NCI-H2029 treated with DMSO at 0.1 percent for 48 hours (cell line): ENCODE data around the gene CAMTA1.
"Not testable (repeated sequence)": the region's sequence is repeated elsewhere in the genome, so short reads cannot be mapped to it uniquely, and the experiment has no call there.

Source experiments
- DNase-seq: peaks from one replicate; lab custom pipeline; 2025; lab: John Stamatoyannopoulos, UW

The CAMTA1 gene, protein sequence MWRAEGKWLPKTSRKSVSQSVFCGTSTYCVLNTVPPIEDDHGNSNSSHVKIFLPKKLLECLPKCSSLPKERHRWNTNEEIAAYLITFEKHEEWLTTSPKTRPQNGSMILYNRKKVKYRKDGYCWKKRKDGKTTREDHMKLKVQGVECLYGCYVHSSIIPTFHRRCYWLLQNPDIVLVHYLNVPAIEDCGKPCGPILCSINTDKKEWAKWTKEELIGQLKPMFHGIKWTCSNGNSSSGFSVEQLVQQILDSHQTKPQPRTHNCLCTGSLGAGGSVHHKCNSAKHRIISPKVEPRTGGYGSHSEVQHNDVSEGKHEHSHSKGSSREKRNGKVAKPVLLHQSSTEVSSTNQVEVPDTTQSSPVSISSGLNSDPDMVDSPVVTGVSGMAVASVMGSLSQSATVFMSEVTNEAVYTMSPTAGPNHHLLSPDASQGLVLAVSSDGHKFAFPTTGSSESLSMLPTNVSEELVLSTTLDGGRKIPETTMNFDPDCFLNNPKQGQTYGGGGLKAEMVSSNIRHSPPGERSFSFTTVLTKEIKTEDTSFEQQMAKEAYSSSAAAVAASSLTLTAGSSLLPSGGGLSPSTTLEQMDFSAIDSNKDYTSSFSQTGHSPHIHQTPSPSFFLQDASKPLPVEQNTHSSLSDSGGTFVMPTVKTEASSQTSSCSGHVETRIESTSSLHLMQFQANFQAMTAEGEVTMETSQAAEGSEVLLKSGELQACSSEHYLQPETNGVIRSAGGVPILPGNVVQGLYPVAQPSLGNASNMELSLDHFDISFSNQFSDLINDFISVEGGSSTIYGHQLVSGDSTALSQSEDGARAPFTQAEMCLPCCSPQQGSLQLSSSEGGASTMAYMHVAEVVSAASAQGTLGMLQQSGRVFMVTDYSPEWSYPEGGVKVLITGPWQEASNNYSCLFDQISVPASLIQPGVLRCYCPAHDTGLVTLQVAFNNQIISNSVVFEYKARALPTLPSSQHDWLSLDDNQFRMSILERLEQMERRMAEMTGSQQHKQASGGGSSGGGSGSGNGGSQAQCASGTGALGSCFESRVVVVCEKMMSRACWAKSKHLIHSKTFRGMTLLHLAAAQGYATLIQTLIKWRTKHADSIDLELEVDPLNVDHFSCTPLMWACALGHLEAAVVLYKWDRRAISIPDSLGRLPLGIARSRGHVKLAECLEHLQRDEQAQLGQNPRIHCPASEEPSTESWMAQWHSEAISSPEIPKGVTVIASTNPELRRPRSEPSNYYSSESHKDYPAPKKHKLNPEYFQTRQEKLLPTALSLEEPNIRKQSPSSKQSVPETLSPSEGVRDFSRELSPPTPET (N-terminal part only)

DNA sequence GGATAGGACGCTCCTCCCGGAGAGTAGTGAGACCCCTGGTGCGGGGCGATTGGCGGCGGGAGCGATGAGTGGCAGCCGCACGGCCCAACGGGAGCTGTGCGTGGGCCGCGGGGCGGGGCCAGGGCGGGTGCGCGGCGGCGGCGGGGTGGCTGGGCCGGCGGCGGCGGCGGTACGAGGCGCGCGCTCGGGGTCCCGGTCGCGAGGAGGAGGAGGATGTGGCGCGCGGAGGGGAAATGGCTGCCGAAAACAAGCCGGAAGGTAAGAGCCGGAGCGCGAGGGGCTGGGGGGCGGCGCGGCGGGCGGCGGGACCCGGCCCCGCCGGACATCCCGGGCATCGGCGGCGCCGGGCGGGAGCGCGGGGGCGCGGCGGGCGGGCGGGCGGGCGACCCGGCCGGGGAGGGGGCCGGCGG is at the start of gene CAMTA1:
CAMTA1 (plus strand) TSS at position 137 of the 410 bp plus-strand sequence; CDS start at position 214, 77 bp downstream.
- no peak for DNase-seq

DNA sequence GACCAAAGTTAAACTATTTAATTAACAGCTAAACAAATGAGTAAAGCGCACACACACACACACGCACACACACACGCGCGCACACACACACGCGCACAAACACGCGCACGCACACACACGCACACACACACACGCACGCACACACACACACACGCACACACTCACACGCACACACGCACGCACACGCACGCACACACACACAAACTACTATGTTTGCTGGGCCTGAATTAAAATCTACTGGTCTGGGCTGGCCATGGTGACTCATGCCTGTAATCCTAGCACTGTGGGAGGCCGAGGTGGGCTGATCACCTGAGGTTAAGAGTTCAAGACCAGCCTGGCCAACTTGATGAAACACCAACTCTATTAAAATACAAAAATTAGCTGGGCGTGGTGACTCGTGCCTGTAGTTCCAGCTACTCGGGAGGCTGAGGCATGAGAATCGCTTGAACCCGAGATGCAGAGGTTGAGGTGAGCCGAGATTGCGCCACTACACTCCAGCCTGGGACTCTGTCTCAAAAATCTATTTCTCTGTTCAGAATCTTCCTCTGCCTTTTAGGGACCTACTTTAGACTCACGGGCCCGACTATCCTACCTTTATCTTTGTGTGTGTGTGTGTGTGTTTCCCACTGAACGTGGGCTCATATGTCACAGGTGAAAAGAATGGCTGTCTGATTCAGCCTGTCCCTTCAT is 46.1 kb upstream of the CAMTA1 start:
- DNase-seq: no peak

DNA sequence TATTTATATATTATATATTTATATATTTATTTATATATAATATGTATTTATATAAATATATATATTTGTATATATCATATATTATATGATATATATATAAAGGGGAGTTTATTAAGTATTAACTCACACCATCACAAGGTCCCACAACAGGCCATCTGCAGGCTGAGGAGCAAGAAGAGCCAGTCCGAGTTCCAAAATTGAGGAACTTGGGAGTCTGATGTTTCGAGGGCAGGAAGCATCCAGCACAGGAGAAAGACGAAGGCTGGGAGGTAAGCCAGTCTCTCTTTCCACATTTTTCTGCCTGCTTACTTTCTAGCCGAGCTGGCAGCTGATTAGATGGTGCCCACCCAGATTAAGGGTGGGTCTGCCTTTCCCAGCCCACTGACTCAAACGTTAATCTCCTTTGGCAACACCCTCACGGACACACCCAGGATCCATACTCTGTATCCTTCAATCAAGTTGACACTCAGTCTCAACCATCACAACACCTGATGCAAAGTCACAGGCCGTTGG is 42.5 kb upstream of the CAMTA1 start:
- DNase-seq: not testable (repeated sequence)

DNA sequence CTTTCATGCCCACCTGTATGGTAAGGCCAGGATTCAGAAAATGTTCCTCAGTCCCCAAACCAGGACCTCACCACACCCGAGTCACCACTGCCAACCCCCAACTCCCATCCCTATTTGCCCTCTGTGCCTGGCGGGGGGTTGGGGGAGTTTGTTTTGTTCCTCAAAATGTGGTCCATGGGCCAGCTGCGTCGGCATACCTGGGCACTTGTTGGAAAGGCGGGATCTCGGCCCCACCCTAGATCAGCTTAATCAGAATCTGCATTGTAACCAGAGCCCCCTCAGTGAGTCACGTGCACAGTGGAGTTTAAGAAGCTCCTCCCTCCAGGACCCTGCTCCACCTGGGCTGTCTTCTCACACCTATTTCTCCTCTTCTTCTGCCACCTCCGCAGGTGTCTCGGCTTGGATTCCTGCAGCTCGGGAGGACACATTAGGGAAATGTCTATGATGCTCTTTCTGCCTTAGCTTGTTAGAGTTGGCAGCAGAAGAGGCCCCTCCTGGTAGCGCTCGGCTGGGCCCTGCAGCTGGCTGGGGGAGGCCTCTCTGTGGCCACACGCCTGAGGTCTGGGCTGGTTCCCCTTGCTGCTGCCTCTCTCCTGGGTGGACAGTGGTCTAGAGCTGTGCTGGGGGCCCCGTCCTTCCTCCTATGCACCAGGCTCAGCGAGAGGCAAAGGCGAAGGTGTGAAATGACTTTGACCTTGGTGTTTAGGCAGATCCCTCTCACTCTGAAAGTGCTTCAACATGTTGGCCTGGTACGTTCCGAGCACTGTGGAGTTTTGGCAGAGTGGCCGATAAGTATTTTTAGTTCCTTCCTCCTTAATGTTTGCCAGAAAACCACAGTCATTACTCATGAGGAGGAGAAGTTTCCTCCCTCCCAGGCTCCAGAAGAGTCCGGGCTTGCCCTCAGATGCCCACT is 41.8 kb upstream of the CAMTA1 start:
- DNase-seq: no peak

DNA sequence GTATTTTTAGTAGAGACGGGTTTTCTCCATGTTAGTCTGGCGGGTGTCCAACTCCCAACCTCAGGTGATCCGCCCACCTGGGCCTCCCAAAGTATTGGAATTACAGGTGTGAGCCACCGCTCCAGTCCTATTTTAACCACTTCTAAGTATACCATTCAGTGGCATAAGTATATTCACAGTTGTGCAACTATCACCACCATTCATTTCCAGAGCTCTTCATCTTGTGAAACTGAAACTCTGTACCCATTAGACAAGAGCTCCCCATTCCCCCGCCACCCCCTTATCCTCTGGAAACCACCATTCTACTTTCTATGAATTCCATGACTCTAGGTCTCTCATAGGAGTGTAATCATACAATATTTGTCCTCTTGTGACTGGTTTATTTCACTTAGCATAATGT is 40.2 kb upstream of the CAMTA1 start:
- DNase-seq: no peak

DNA sequence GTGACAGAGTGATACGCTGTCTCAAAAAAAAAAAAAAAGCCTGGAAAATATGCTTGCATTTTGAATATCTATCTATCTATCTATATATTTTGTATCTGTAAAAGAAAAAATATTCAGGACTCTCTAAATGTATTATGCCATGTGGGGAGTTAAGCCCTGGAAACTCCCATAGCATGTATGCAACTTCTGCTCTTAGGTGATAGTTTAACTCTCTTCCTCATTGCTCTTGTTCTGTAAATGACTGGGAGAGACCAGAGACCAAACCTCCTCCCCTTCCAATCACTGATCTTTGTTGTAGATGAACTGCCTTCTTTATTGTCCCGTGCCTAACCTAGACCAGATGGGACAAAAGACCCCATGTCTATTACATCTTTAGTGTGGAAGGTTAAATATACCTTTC is 37.6 kb upstream of the CAMTA1 start:
- no peak for DNase-seq

DNA sequence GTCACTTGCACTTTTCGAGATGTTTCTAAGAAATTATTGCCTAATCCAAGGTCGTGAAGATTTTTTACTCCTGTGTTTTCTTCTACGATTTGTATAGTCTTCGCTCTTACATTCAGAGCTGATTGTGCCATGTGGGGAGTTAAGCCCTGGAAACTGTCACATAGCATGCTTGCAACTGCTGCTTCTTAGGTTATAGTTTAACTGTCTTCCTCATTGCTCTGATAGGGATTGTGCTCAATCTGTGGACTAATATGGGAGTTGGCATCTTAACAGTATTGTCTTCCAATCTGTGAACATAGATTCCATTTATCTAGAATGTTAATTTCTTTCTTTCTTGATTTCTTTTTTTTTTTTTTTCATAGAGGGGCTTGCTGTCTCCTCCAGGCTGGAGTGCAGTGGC is 34.8 kb upstream of the CAMTA1 start:
- DNase-seq: no peak

DNA sequence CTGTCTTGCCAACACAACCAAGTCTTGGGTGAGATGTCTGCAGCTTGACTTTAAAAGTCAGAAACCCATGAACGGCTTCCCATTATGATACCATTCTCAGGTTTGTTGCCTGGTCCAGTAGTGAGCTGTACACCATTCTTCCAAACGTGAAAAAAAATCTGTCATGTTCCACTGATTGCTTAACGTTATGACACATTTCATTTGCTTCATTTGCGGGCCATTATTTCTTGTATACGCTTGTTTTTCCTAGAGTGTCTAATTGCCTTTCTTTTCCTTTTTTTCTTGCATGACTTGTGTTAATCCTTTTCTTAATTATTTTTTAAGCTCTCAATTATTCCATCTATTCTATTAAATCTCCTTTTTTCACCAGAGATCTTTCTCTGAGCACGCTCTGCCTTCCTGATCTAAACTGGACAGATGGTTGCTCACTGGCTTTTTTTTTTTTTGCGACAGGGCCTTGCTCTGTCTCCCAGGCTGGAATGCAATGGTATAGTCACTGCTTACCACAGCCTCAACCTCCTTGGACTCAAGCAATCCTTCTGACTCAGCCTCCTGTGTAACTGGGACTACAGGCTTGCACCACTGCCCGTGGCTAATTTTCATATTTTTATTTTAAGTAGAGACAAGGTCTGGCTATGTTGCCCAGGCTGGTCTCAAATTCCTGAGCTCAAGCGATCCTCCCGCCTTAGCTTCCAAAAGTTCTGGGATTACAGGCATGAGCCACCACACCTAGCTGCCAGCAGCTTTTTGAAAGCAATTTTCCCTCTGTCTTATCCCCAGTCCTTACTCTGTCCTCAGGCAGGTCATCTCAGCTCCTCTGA is 31.7 kb upstream of the CAMTA1 start:
- DNase-seq: no peak

DNA sequence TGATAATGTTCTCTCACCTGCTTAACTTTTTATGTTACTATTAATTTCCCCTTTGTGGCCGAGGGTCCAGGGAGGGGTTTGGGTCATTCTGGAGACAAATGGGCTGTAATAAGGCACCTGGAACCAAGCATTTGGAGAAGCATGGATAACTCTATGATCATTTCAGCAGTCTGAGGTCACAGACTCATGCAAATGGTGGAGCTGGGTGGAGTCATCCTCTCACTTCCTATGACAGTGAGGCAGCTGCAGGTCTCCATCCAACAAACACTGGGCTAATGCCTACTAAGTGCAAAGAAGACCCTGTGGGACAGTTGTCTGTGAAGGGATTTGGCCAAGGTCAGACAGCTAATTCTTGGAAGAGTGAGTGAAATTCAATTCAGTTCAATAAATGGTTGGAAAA is 28.8 kb upstream of the CAMTA1 start:
- DNase-seq: no peak

DNA sequence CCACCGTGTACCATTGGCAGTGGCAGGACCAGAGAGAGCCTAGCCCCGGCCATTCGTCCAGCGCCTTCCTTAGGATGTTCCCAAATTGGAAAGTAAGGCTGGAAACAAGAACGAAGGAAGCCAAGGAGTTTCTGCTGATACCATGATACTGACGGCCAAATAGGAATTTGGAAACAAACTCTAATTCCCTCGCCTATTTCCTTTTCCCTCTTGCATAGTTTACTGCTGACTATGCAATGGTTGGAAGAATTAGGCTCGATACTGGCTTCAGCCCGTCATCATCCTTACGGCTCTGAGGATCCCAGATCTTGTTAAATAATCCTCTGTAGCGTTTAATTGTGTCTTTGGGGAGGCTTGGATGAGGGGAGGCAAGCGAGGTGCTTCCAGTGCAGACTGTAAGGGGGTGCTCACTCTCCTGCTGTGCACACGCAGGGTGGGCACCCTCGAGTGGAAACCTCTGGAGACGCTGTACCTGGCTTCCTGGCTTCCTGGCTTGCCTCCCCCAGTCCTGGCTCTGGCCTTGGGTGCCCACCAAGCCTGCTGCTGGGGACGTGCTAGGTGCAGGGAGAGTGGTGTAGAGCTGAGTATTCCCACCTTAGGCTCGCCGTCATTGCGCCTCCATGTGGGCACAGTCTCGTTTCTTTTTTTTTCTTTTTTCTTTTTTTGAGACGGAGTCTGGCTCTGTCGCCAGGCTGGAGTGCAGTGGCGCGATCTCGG is 27.4 kb upstream of the CAMTA1 start:
- DNase-seq: no peak

DNA sequence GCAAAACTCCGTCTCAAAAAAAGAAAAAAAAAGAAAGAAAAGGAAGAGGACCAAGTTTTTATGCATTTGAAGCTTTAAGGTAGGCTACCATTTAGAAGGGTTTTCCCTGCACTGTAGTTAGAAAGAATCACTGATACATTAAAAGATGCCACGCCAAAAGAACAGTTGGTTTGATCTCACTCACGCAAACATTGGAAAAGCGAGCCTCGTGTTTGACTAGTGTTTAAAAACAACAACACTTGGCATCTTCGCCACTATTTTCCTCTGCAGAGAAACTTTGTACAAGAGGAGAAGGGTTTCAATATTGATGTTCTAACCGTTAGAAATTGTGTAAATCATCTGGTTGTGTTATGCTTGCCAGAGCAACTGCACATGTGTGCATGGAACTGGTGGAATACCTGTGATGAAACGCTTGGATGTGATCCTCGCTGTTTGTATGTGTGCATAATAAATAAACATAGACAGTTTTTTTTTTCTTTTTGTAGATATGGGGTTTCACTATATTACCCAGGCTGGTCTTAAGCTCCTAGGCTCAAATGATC is 24.0 kb upstream of the CAMTA1 start:
- DNase-seq: no peak

DNA sequence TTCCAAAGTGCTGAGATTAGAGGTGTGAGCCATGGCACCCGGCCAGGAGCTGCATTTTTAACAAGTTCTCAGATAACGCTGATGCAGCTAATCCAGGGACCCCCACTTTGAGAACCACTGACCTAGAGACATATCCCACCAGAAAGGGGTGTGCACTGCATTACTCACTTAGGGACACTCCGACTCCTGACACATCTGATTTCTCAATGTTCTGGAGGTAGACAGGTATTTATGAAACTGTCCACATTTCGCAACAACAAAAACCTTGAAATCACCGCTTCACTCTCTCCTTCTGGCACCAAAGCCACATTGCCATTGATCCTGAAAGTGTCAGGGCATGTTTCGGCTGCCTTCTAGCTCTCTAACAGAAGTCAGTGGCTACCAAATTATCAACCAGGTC is 23.2 kb upstream of the CAMTA1 start:
- no peak for DNase-seq

DNA sequence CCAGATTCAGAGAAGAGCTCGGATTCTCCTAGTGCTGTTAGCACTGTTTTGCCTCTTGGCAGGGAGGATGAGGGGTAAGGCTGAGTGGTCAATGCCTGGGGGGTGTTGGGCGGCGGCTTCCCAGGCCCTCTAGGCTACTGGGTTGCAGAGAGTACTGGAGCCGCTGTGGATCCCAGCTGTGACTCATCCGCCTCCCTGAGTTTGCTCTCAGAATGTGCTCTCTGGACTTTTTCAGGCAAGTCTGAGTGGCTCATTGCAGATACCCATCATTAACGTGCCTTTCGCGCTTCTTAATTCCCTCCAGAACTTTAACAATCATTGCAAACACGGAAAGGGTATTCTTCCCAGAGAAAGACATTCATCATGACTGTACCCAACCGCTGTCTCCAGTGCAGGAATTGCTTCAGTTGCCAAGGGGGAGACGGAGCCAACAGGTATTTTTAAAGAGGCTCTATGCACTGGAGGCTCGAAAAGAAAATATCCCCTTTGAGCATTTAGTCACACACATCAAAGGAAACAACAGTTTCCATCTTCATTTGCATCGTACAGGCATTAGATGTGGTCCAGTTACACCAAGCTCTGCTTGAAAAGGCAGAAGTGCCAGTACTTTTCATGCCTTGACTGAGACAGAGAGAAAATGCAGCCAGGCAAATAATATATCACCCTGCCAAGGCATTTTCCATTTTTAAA is 14.4 kb upstream of the CAMTA1 start:
- DNase-seq: no peak

DNA sequence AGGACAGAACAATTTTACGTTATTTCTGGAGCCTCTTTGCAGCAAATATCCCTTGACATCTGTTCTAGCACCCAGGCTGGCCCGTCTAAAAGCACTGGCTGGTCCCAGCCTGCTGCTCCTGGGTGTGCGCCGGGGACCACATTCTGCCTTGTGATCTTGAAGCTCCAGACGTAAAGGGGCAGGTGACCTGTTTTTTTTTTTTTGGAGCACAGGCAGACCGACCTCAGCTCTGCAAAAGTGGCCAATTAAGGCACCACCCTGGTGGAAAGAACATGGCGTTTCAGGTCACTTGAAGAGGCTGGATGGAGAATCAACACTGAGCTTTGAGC is 13.8 kb upstream of the CAMTA1 start:
- no peak for DNase-seq

DNA sequence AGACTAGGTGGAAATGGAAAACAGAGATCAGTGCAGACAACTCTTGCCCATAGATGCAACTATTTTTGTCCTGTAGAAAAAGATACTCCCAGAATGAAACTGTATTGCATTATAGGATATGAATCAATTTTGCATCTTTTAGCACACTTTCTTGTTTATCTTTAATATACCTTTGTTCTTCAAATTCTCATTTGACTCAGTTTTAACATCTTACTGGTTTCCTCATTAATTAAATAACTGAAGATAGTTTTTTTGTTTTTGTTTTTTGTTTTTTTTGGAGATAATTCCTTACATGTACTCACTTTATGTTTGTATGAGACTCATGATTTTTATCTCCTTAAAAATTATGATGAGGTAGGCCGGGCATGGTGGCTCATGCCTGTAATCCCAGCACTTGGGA is 10.9 kb upstream of the CAMTA1 start:
- DNase-seq: no peak

DNA sequence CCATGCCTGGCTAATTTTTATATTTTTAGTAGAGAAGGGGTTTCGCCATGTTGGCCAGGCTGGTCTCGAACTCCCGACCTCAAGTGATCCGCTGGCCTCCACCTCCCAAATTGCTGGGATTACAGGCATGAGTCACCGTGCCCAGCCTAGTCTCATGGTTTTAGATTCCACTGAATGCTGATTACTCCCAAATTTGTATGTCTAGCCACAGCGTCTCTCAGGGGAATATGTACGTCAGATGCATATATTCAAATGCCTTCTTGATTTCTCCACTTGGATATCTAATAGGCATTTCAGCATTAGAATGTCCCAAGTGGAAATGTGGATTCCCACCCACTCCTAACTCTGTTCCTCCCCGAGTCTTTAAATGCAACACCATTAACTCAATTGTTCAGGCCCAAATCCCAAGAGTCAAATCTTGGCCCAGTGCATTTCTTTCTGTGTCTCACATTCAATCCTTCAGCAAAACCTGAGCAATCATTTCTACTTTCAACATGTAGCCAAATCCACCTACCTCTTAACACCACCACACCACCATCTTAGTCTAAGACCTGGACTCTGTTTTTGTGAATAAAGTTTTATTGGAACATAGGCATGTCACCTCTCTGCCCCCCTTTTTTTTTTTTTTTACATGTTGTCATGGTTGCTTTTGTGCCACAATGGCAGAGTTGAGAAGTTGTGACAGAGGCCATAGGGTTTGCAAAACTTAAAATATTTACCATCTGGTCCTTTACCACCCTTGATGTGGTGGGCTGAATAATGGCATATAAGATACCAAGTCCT is 9.8 kb upstream of the CAMTA1 start:
- no peak for DNase-seq

DNA sequence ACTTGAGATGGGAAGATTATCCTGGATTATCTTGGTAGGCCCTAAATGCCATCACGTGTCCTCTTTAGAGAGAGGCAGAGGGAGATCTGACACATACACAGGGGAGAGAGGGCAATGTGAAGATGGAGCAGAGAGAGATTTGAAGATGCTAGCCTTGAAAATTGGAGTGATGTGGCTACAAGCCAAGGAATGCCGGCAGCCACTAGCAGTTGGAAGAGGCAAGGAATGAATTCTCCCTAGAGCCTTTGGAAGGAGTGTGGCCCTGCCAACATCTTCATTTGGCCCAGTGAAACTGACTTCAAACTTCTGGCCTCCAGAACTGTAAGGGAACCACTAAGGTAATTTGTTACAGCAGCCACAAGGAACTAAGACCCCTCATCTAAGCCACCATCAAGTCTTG is 8.9 kb upstream of the CAMTA1 start:
- DNase-seq: no peak
